ENCODE measurements around the gene TOX2. TPM values are rescaled to one million over a fixed set of nuclear protein-coding genes. Genes with fewer than 3 reads are reported as not detected.

Gene TOX2
- total RNA-seq, 2 donors from 2014 or later, result 4.0 to 6.1 TPM

GRCh38 chr20:43959920-43960227 lies 45.2 kb downstream of the TOX2 start:
- no peak overlapping the region for H3K4me3 ChIP-seq
- H3K9me3 ChIP-seq, result no peaks in the 10 kb centered on the region
- intact Hi-C loops (cut with DNase I), result loop anchor here (10.0 kb wide), 1 partner anchor 215 kb away; no protein-coding TSS in a partner anchor
- H3K27ac ChIP-seq, result no peak overlapping the region
- no peaks in the 10 kb centered on the region for H3K4me1 ChIP-seq
- no peaks in the 10 kb centered on the region for H3K36me3 ChIP-seq
- H3K9ac ChIP-seq (ENCODE audit: low read depth in 2 of 2, low read length in 2 of 2), result no peak overlapping the region
- no peak for TF ChIP-seq CTCF (IDR thresholded peaks at IDR 0.05)
- DNase-seq, result no peak
- no peaks in the 10 kb centered on the region for H3K27me3 ChIP-seq

GRCh38 chr20:43960231-43960630 lies 45.6 kb downstream of the TOX2 start:
- no peaks in the 10 kb centered on the region for H3K4me1 ChIP-seq
- TF ChIP-seq CTCF (IDR thresholded peaks at IDR 0.05), result no peak

GRCh38 chr20:43961116-43961515 lies 46.5 kb downstream of the TOX2 start:
- H3K27ac ChIP-seq, result no peak overlapping the region
- H3K36me3 ChIP-seq, result no peaks in the 10 kb centered on the region
- H3K27me3 ChIP-seq, result no peaks in the 10 kb centered on the region
- intact Hi-C loops (cut with DNase I), result no loop called here
- no peak for TF ChIP-seq CTCF (IDR thresholded peaks at IDR 0.05)
- no peaks in the 10 kb centered on the region for H3K9me3 ChIP-seq
- H3K4me1 ChIP-seq, result no peaks in the 10 kb centered on the region
- no peak overlapping the region for H3K9ac ChIP-seq (ENCODE audit: low read depth in 2 of 2, low read length in 2 of 2)
- no peak overlapping the region for H3K4me3 ChIP-seq
- DNase-seq, result no peak

More at GRCh38 chr20:43960231-43960630, 45.6 kb downstream of the TOX2 start:
- Histone ChIP-seq H3K9ac (ENCODE audit: low read depth in 2 of 2, low read length in 2 of 2) (no peak overlapping the region), H3K27me3 (no peaks in the 10 kb centered on the region), H3K4me3 (no peak overlapping the region), H3K36me3 (no peaks in the 10 kb centered on the region), H3K9me3 (no peaks in the 10 kb centered on the region), H3K27ac (no peak overlapping the region)
- intact Hi-C loops (cut with DNase I), result no loop called here
- no peak for DNase-seq

- no peak for DNase-seq
- no peak overlapping the region for H3K9ac ChIP-seq (ENCODE audit: low read depth in 2 of 2, low read length in 2 of 2)
- TF ChIP-seq CTCF (IDR thresholded peaks at IDR 0.05), result no peak
- H3K9me3 ChIP-seq, result no peaks in the 10 kb centered on the region
- no peak overlapping the region for H3K27ac ChIP-seq
- no peaks in the 10 kb centered on the region for H3K36me3 ChIP-seq
- no peaks in the 10 kb centered on the region for H3K4me1 ChIP-seq
- H3K4me3 ChIP-seq, result no peak overlapping the region
- intact Hi-C loops (cut with DNase I), result no loop called here
- H3K27me3 ChIP-seq, result no peaks in the 10 kb centered on the region
These were observed 47.2 kb downstream of the TOX2 start for GRCh38 chr20:43961541-43962471.

- no peaks in the 10 kb centered on the region for H3K9me3 ChIP-seq
- no peak overlapping the region for H3K27ac ChIP-seq
- intact Hi-C loops (cut with DNase I), result no loop called here
- H3K27me3 ChIP-seq, result no peaks in the 10 kb centered on the region
- no peak for DNase-seq
- no peak overlapping the region for H3K9ac ChIP-seq (ENCODE audit: low read depth in 2 of 2, low read length in 2 of 2)
- H3K4me3 ChIP-seq, result no peak overlapping the region
- no peak for TF ChIP-seq CTCF (IDR thresholded peaks at IDR 0.05)
- H3K36me3 ChIP-seq, result no peaks in the 10 kb centered on the region
- no peaks in the 10 kb centered on the region for H3K4me1 ChIP-seq
These were observed 47.9 kb downstream of the TOX2 start for GRCh38 chr20:43962530-43962929.
